Endothelial cell of hepatic sinusoid (primary cell): Measurements from ENCODE around the gene GRB10.
"Not testable (repeated sequence)": the region's sequence is repeated elsewhere in the genome, so short reads cannot be mapped to it uniquely, and the experiment has no call there.

Source experiments
- in situ Hi-C: cut with HindIII; loops from 2 replicates; pipeline ENCODE4 v1.10.0; 2017; ENCODE audit warnings: low sequenced_read_pairs

GRB10 gene

GRCh38 chr7:50781381-50782293 is 1.1 kb downstream of the GRB10 start:
- in situ Hi-C loops, result no loop called here

- in situ Hi-C loops, result no loop called here
These were observed 2.3 kb downstream of the GRB10 start for GRCh38 chr7:50780436-50780835.

- in situ Hi-C loops, result no loop called here
These were observed 3.3 kb downstream of the GRB10 start for GRCh38 chr7:50779427-50779826.

GRCh38 chr7:50778189-50778588 is 4.5 kb downstream of the GRB10 start:
- in situ Hi-C loops, result no loop called here

- in situ Hi-C loops, result no loop called here
These were observed 6.9 kb downstream of the GRB10 start for GRCh38 chr7:50775836-50776235.

GRCh38 chr7:50775231-50775630 is 7.5 kb downstream of the GRB10 start:
- in situ Hi-C loops, result no loop called here

- in situ Hi-C loops, result no loop called here
These were observed 8.4 kb downstream of the GRB10 start for GRCh38 chr7:50774319-50774718.

- in situ Hi-C loops, result not testable (repeated sequence)
These were observed 9.6 kb downstream of the GRB10 start for GRCh38 chr7:50773071-50773470.

- in situ Hi-C loops, result no loop called here
These were observed 11.3 kb downstream of the GRB10 start for GRCh38 chr7:50771120-50772002.

- in situ Hi-C loops, result no loop called here
These were observed 13.9 kb downstream of the GRB10 start for GRCh38 chr7:50768485-50769474.

- in situ Hi-C loops, result no loop called here
These were observed 15.9 kb downstream of the GRB10 start for GRCh38 chr7:50766849-50767207.

- in situ Hi-C loops, result no loop called here
These were observed 16.4 kb downstream of the GRB10 start for GRCh38 chr7:50766106-50766848.

- in situ Hi-C loops, result no loop called here
These were observed 20.4 kb downstream of the GRB10 start for GRCh38 chr7:50762337-50762736.

- in situ Hi-C loops, result no loop called here
These were observed 21.0 kb downstream of the GRB10 start for GRCh38 chr7:50761713-50762112.

- in situ Hi-C loops, result no loop called here
These were observed 24.8 kb downstream of the GRB10 start for GRCh38 chr7:50757703-50758390.

- in situ Hi-C loops, result no loop called here
These were observed 26.5 kb downstream of the GRB10 start for GRCh38 chr7:50756180-50756579.

- in situ Hi-C loops, result no loop called here
These were observed 28.0 kb downstream of the GRB10 start for GRCh38 chr7:50754684-50755083.

GRCh38 chr7:50754241-50754640 is 28.5 kb downstream of the GRB10 start:
- in situ Hi-C loops, result no loop called here

- in situ Hi-C loops, result no loop called here
These were observed 30.3 kb downstream of the GRB10 start for GRCh38 chr7:50752422-50752821.
